Hematopoietic multipotent progenitor cell treated with erythropoietin and hydrocortisone succinate and interleukin-3 and kit ligand, for 6 days (in vitro differentiated cells): ENCODE results near the gene TGM1.

Source experiments
- DNase-seq: peaks from one replicate; pipeline ENCODE4 v3.0.0-alpha.2; 2015

TGM1 gene

DNA sequence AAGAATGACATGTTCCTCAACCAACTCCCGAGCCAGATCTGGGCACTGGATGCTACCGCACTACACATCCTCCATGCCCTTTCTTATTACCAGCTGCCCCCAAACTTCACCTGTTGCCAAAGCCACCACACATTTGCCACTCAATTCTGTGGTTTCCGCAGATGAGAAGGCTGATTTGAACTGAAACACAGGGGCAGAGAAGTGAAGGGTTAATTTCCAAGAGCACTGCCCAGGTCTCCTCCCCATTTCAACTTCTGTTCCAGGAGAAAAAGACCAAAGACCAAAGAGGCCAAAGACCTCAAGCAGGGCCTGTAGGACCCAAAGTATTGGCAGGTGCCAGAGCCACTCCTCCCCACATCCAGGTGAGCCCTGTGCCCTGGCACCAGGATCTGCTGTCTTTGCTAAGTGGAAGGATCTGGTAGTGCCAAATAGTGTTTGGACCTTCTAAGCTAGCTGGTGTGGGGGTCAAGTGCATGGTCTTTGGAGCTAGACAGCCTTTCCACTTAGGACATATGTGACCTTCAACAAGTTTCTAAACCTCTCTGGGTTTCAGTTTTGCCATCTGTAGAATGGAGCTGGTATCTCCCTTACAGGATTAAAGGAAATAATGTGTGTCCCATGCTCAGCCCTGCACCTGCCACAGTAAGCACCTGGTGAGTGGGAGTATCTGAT is 28.6 kb upstream of the TGM1 start:
- no peak for DNase-seq

DNA sequence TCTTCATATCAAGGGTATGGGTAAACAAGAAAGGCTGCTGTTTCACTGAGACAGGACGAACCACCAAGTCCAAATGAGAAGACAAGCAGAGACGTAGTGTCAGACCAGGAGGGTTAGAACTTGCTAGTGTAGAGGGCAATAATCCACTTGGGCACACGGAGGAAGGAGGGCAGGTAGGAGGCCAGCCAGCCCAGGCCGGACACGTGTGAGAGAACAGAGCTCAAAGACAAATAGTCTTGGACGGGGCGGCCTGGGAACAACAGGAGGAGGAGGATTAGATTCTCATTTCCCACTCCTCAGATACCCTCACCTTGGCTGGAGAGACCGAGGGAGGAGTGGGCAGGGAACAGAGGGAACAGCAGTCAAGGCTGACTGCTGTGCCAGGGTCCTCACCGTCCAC is 27.8 kb upstream of the TGM1 start:
- DNase-seq = no peak

DNA sequence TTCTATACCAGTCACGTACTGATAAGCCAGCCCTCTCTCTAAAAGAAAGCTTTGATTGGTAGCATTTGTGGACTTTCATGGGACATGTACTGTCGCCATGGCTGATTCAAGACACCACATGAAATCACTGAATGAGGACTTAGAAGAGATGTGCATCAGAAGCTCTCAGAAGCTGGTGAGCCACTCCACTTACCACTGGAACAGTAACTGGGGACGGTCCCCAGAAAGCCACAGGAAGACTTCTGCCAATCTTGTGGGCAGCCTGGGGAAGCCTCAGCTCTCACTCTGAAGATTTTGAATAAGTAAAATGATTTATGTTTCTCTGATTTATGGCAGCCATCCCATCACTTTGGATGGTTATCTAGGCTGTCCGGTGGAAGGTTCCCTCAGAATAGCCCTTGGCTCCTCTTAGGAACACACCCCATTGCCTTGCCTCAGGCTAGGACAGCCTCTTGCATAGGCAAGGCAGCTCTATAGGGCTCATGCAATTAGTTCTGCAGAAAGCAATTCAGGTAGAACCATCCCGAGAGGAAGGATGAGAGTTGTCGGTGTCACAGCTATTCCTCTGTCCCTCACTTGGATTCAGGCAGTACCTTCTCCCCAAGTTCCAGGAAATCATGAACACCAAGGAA is 26.8 kb upstream of the TGM1 start:
- no peak for DNase-seq

DNA sequence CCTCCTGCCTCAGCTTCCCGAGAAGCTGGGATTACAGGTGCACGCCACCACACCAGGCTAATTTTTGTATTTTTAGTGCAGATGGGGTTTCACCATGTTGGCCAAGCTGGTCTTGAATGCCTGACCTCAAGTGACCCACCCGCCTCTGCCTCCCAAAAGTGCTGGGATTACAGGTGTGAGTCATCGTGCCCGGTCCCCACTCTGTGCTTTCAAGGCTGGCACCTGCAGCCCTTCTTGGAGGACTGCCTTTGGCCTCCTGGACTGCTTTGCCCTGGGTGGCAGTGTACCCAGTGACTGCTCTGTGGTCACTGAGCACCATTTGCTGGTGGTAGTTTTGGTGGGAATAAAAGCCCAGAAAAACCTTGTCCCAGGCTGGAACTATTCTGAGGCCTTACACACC is 24.0 kb upstream of the TGM1 start:
- DNase-seq = no peak

DNA sequence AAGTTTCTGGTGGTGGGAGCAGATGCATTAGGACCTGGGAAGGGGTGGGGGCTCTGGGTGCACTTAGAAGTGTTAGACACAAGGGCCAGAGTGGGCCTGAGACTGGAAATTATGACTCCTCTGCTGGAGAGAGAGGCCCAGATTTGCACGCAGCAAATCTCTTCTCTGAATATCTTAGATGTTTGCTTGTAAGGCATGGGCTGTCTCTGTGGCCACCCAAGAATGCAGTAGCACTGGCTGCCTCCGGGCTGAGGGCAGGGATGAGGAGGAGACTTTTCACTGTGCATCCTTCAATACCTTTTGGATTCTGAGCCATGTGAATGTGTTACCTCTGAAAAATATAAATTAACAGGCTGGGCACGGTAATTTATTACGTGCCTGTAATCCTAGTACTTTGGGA is 22.4 kb upstream of the TGM1 start:
- DNase-seq = peak; percentile 12

DNA sequence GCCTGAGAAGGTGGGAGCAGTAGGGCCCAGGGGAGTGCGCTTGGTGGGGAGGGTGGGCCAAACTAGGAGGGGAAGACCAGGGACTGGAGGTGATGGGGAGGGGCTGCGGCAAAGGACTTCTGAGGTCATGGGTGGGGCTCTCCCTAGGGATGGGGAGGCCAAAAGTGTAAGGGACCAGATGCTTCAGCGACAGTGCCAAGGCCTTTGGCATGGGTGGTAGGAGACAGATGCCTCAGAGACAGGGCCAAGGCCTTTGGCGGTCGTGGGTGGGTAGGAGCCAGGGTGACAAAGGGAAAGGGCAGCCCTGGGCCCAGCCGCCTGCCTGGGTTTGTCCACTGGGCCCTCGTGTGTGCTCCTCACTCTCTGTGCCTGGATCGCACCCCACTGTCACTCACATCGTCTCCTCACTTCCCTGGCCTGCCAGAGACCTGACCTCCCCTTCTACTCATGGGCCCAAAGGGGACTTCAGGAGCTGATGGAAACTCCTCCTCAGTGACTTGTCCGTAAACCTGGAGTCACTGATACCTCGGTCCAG is 21.6 kb upstream of the TGM1 start:
- DNase-seq = no peak

DNA sequence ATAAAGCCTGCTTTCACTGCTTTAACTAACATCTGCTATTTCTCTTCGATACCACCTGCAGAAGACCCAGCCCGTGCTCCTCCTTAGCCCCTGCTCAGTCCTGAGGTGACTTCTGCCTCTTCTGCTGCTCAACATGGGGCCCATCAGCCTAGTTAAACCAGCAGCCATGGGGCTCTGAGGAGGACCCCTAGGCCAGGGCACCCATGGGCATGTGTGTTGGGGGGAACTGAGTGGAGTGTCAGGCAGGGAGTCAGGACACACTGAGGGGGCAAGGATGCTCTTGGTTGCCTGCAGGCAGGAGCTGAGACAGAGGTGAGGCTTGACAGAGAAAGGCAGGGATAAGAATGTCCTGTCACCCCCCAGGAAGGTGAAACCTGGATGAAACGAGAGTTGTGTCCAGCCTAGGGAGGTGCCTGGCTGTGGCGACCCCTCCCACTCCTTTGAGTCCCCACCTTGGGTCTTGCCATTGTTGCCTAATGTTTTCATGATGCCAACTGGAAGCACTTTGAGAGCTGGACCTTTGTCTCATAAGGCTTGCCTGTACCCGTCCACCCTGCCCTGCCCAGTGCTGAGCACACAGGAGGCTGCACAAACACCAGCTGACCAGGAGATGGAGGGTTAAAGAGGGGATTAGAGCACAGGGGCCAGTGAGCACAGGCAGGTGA is 21.0 kb upstream of the TGM1 start:
- DNase-seq = no peak

DNA sequence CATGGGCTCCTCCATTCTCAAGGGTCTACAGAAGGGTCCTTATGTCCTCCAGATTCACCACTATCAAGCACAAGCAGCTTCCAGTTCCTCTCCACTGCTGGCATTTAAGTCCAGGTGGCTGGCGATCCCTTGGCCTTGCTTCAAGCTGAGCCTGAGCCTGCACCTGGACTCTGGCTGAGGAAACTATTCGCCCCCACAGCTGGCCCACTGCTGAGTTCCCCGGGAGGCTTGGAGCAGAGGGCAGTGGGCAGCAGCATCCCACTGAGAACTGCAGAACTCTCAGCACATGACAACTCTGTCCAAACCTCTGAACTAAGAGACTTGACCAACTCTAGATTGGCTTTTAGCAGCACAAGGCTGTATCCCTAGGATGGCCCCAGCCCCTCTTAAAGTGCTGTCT is 19.8 kb upstream of the TGM1 start:
- no peak for DNase-seq

DNA sequence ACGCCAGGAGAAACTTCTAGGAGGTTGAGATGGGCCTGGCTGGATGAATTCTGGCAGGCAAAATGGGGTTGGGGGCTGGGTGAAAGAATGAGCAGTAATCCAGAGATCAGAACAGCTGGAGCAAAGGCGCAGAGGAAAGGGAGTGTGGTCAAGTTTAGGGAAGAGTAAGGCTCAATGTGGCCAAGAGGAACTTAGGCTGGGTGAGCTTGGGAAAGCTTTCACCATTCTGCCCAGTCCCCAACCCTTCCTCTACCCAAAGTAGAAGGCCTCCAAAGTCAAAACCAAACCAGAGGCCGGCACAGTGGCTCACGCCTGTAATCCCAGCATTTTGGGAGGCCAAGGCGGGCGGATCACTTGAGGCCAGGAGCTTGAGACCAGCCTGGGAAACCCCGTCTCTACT is 18.7 kb upstream of the TGM1 start:
- no peak for DNase-seq

DNA sequence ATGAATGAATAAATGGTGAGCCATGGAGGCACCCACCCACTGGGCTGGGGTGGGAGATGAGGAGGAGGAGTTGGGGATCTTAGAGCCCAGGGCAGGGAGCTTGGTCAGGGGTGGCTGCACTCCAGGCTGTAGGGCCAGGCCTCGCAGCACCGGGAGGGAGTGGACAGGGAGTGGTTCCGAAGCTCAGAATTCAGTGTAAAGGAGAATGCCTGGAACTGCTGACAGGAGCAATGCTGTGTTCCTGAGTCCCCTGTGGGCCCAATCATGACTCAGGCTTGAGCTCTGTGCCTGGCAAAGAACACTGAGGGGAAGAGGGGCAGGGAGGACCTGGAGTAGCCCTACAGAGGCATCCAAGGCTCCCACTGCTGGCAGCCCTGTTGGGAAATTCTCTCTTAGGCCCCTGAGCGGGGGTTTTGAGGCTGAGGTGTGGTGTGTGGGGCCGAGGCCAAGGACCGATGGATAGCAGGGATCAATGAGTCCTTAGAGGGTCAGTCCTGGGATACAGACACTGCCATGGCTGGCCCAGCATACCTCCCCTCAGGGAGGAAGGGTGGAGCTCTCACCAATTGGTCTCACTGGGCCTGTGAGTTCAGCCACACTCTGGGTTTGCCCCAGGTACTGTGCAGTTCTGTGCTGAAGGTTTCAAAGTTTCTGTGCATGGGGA is 18.0 kb upstream of the TGM1 start:
- no peak for DNase-seq

DNA sequence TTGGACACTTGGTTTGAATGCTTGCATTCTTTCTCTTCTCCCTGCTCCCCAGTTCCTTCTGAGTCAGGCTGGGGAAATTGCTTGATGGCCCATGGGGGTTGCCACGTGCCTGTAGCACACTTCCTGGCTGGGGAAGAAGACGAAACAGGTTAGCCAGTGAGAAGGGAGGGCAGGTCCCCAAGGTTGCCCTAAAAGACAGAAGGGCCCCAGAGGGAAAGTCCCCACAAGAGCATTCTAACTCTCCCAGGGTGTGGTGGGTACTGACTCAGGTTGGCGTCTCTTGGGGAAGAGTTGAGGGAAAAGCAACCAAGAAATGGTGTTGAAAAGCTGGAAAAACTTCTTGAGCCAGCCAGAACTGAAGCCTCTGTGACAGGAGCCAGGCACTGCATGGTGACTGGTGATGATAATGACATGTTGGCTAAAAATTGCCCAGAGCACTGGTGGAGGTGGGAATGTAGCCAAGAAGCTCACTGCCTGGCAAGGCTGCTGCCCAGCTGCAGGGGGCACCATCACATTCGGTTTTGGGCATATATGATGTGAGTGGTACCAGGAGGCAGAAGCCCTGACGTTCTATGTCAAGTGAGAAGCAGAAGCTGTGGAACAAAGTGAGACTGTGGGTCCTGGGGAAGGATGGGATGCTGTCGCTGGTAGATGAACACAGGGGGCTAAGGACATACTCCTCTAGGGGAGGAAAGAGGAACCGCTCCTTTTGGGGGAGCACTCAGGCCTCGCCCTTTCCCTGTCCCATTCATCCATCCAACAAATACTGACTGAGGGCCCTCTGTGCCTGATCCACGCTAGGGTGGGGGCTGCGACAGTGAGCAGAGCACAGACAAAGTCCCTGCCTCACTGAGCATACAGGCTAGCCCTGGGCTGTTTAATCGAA is 16.6 kb upstream of the TGM1 start:
- DNase-seq = peak; percentile 92

DNA sequence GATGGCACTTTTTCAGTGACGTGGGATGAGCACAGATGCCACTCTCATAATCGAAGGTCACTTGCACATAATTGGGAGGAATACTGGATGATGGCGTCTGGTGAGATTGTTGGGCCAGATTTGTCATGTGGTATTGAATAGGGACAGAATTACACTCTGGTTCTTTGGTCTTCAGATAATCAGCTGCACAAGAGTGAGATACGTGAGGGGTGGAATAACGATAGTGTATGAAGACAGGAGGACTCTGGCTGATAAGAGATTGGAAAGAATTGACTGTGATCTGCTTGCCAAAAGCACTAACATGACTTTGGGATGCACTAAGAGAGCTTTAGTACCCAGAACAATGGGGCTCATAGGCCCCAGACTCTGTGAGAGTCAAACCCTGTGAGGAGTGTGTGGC is 15.4 kb upstream of the TGM1 start:
- peak; percentile 50 for DNase-seq

DNA sequence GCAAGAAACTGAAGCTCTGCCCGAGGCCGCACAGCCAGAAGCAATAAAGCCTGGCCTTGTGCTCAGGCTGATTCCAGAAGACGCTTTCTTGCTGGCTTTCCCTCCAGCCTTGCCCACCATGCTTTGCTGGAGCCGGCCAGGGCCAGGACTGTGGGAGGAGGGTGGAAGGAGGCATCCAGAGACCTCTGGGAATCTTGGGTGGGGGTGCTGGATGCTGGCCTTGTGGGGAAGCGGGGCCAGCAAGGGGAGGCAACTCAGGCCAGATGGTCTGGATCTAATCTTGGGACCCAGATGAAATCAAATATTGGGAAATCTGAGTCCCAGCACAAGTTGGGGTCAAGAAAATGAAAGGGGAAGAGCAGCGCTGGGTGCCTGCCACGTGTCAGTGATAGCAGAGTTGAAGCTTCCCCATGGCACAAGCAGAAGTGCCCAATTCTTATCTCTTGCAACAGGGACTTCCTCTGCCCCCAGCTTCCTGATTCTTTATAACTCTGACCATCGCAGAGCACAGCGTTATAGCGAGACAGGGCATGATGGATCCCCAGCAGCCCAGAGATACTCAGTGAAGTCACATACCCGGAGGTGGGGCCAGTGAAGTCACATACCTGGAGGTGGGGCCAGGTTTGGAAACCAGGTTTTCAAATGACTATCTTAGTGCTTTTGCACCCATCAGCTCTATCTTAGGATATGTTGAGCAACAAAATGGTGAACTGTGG is 14.8 kb upstream of the TGM1 start:
- peak; percentile 89 for DNase-seq

DNA sequence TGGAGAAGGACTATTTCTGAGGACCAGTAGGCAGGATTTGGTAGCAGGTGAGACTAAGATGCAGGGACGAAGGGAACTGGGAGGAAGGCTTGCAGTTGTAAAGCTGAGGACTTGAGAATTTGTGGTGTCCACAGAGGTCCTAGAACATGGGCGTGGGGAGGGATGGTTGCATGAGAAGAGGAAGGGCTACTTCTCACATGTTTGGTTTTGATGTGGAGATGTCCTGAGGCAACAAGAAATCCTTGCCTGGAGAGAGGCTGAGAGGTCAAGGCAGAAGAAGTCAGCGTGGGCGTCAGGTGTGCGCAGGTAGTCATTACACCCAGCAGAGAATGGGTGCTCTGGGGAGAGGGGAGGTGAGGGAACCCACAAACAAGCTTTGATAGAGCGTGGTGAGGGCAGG is 14.1 kb upstream of the TGM1 start:
- no peak for DNase-seq

DNA sequence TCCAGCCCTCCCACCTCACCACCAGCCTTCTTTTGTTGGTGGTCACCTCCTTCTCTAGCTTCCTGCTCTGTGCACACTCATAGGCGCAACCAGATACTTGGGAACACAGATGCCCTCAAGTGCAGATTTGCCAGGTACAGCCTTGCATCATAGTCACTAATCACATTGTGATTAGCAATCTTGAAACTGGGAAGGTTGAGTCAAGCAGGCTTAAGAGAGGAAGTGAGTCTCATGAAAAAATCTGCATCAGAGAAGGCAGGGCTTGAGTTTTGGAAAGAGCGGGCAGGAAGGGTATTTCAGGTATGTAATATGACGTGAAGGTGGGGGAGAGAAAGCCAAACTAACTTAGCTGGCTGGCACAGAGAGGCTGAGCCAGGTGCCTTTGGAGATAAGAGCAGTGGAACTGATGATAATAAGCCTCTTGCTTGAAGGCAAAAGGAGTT is 11.1 kb upstream of the TGM1 start:
- peak; percentile 69 for DNase-seq

DNA sequence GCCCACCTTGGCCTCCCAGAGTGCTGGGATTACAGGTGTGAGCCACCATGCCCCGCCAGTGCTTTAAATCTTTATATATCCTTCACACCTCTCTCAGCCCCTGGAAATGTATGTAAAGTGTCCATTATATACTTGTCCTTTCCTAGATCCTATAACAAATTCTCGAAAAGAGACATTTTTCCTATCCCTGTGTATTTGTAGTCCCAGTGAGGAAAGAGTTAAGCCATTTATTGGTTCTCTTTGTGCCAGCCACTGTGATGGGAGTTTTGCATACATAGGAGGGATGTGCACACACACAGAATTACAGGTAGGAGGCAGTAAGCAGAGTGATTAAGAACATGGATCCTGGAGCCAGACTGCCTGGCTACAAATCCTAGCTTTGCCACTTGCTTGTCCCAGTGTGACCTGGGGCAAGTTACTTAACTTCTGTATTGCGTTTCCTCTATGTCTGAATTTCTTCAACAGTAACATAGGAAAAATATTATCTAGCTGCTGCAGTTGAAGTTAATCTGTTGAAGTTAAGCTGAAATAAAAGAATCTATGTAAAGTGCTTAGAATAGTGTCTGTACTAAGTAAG is 10.5 kb upstream of the TGM1 start:
- DNase-seq = peak; percentile 46

DNA sequence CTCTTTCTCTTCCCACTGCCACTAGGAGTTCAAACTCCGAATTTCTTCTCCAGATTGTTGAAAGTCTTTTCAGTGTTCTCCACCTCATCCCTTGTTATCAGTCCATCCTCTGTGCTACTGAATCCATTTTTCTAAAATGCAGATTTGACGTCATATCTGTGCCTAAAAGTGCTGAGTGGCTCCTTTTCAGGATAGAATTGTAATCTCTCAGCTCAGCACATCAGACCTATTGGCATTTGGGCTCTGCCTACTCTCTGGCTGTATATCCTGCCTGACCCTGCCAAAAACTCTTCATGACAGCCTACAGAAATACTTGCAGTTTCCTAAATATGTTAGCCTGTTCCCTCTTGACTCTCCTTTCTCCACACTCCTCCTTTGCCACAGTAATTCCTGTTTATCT is 9.5 kb upstream of the TGM1 start:
- no peak for DNase-seq

DNA sequence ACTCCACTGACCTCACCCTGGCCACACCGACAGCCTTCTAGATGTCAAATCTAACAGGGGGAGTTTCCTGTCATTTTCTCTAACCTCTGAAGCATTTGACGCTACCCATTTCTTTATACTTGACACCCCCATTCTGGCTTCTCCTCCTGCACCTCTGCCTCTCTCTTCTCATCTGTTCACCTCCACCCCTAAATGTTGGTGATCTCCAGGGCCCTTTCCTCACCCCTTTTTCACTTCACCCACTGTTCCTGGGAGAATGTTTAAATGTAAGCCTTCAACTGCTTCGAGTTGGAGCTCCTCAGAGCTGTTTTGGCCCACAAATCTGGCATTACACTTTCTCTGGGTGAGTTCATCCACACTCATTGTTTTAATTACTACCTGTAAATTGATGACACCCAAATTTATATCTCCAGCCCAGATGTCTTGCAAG is 8.9 kb upstream of the TGM1 start:
- DNase-seq = no peak

DNA sequence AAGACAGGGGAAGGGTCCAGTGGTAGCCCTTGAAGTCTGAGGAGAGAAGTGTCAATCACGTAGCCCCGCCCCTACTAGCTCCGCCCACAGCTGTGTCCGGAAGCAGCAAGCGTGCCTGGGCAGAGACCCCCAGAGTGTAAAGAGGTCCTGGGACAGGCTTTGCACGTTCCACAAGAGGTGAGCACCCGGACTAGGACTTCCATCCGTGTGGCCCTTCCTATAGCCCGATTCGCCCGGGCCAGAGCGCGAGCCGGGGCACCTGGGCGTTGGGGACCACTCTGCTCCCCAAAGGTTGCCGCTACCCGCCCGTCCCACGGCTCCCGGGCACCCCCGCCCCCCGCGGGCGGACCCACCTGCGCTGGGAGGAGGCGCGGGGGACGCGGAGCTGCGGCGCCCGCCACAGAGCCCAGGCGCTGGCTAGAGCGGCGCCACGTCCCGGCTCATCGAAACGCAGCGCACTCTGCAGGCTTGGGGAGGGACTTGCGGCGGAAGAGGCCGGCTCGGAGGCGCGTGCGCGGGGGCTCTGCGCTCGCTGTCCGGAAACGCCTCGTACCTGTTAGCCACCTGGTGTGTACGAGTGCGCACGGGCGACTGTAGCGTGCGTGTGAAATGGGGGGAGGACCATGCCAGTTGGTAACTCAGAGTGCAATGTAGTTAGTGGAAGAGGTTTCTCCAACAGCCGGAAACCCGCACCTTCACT is 8.3 kb upstream of the TGM1 start, which contains the start of gene RABGGTA:
TSS of gene RABGGTA (minus strand) at position 464 of the 700 bp plus-strand sequence. CDS start 482 bp downstream, outside the sequence.
- peak; percentile 92 for DNase-seq

DNA sequence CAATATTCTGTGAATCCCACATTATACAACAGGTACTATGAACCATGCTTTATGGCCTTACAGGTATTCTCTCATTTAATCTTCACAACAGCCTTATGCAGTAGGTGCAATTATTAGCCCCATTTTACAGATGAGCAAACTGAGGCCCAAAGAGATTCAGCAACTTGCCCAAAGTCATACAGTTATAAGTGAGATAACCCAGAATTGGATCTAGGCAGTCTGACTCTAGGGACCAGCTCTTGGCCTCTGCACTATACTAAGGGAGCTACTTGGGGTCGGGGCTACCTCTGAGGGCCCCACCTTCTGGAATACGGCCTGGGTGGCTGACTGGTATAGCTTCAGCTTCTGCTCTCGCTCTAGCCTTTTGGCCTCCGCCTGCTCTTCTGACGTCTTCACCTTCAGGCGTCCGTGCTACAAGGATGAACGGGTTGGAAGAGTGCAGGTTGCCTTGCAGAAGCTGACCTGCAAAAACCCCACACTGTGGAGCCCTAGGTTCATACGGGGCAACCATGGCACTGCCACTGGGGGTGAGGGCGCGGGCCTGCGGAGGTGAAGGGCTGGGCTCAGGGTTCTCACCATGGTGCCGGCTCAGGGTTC is 7.7 kb upstream of the TGM1 start:
- no peak for DNase-seq
